ENCODE data around the gene LCN2. TPM values are rescaled to one million over a fixed set of nuclear protein-coding genes. Genes with fewer than 3 reads are reported as not detected.

Gene LCN2
- total and polyA plus RNA-seq, 9 of the 15 experiments (the other 6 are each of a cell fraction or from before 2014, with no cell fraction given): 0.10 to 1.2 (median 0.44) TPM; not detected in 1

- TF ChIP-seq ARID4B (CRISPR knock-in tag; IDR thresholded peaks at IDR 0.05): no peak
- TF ChIP-seq PCBP2 (IDR thresholded peaks at IDR 0.05; ENCODE audit: low read depth, low read length, poor library complexity, severe bottlenecking): no peak
- peak in 1 of 2 experiments; percentile 62; a peak in 2 of 4 replicates for TF ChIP-seq ARNT (IDR thresholded peaks at IDR 0.05)
- TF ChIP-seq, protein P1, sequence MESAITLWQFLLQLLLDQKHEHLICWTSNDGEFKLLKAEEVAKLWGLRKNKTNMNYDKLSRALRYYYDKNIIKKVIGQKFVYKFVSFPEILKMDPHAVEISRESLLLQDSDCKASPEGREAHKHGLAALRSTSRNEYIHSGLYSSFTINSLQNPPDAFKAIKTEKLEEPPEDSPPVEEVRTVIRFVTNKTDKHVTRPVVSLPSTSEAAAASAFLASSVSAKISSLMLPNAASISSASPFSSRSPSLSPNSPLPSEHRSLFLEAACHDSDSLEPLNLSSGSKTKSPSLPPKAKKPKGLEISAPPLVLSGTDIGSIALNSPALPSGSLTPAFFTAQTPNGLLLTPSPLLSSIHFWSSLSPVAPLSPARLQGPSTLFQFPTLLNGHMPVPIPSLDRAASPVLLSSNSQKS (CRISPR knock-in tag; IDR thresholded peaks at IDR 0.05): no peak
- peak in 1 of 2 experiments; percentile 45; a peak in 1 of 4 replicates for TF ChIP-seq CSDE1 (IDR thresholded peaks at IDR 0.05)
- TF ChIP-seq GABPA (tag; conservative IDR thresholded peaks at IDR 0.05; ENCODE audit: low read depth): no peak
- TF ChIP-seq ZNF639 (CRISPR knock-in tag; conservative IDR thresholded peaks at IDR 0.05 in 1 of 2, IDR thresholded peaks at IDR 0.05 in 1 of 2): no peak
- no peak for TF ChIP-seq NCOR1 (IDR thresholded peaks at IDR 0.05)
- TF ChIP-seq CBX2 (IDR thresholded peaks at IDR 0.05; ENCODE audit: insufficient read depth, low read length, poor library complexity, severe bottlenecking): no peak
- TF ChIP-seq CEBPG (CRISPR knock-in tag; IDR thresholded peaks at IDR 0.05): no peak
- TF ChIP-seq CEBPG (tag; conservative IDR thresholded peaks at IDR 0.05 in 1 of 2, IDR thresholded peaks at IDR 0.05 in 1 of 2): no peak
- no peak for TF ChIP-seq FOXJ3 (CRISPR knock-in tag; IDR thresholded peaks at IDR 0.05)
- TF ChIP-seq RB1 (IDR thresholded peaks at IDR 0.05; ENCODE audit: low read depth): no peak
- TF ChIP-seq HMG20A (CRISPR knock-in tag; conservative IDR thresholded peaks at IDR 0.05): peak; percentile 45; the same call in 1 of the 2 replicates
These were observed 53.4 kb downstream of the LCN2 start (continued) for GRCh38 chr9:128202648-128203023.
